HK-2 (cell line): Measurements from ENCODE around the gene DPY19L3.
"Not testable (repeated sequence)": the region's sequence is repeated elsewhere in the genome, so short reads cannot be mapped to it uniquely, and the experiment has no call there.

Source experiments
- DNase-seq: peaks from one replicate; pipeline ENCODE4 v3.0.0-alpha.2; 2018; ENCODE audit not compliant: unreplicated experiment

The DPY19L3 gene, protein sequence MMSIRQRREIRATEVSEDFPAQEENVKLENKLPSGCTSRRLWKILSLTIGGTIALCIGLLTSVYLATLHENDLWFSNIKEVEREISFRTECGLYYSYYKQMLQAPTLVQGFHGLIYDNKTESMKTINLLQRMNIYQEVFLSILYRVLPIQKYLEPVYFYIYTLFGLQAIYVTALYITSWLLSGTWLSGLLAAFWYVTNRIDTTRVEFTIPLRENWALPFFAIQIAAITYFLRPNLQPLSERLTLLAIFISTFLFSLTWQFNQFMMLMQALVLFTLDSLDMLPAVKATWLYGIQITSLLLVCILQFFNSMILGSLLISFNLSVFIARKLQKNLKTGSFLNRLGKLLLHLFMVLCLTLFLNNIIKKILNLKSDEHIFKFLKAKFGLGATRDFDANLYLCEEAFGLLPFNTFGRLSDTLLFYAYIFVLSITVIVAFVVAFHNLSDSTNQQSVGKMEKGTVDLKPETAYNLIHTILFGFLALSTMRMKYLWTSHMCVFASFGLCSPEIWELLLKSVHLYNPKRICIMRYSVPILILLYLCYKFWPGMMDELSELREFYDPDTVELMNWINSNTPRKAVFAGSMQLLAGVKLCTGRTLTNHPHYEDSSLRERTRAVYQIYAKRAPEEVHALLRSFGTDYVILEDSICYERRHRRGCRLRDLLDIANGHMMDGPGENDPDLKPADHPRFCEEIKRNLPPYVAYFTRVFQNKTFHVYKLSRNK

GRCh38 chr19:32405431-32406160 lies at the start of gene DPY19L3:
DPY19L3 (plus strand) TSS chr19:32405770; CDS start chr19:32408254, 2,484 bp downstream.
- peak; percentile 95 for DNase-seq

DNA sequence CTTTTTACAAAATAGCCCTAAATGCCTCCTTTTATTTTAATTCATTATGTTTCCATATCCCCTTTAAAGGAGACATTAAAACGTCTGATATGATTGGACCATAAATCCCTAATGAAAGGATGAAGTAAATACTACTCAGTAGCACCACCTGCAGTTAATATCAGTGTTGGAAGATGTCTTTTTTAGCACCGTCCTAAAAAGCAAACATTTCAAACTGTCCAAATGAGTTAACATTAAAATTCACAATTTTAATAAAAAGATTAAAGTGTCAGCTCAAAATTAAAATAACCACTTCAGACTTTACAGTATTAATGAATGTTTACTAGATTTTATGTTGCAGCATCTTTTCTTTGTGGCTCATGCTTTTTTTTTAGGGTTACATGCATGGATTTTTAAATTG lies 47.9 kb upstream of the DPY19L3 start:
- DNase-seq, result no peak

DNA sequence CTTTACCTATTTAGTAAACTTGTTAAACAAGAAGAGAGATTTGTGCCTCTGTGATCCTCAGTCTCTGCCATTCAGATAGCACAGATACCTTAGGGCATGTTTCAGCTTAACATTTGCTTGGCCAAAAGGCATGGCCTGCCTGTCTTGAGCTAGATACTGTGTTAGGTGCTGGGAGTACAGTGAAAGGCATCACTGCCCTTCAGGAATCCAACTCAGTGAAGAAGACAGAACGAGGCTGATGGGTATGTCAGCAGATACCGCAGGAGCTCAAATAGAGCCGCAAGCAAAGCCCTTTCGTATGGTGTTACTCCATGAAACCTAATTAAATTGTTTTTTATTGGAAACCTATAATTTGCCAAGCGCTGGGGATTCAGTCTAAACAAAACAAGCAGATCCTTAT lies 47.2 kb upstream of the DPY19L3 start:
- no peak for DNase-seq

DNA sequence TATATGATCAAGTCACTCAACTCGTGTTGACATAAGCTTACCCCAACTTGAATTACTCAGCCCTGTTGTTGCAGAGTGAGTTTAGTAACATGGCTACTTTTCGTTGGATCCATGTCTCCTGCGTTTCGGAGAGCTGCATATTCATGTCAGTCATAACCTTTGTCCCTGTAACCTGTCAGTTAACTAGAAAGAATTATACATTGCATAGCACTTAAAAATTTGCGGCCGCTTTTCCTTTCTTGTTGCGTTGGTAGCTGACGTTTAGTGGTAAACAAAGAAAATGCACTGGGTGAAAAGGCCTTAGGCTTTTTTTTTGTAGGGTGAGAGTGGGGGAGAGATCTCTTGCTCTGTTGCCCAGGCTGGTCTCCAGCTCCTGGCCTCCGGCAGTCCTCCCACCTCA lies 46.0 kb upstream of the DPY19L3 start:
- no peak for DNase-seq

DNA sequence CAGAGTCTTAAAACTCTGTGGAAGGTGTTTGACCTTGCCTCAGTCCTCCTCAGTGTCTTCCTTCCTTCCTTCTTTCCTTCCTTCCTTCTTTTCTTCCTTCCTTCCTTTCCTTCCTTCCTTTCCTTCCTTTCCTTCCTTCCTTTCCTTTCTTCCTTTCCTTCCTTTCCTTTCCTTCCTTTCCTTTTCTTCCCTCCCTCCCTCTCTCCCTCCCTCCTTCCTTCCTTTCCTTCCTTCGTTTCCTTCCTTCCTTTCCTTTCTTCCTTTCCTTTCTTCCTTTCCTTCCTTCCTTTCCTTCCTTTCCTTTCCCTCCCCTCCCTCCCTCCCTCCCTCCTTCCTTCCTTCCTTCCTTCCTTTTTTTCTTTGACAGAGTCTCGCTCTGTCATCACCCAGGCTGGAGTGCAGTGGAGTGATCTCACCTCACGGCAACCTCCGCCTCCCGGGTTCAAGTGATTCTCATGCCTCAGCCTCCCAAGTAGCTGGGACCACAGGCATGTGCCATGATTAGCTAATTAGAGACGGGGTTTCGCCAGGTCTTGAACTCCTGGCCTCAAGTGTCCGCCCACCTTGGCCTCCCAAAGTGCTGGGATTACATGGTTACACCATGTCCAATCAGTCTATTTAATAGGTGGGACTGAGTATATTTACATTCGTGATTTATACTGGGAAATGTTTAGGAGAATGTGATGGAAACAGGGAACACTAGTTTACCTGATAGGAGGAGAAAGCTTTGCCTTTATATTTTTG lies 43.8 kb upstream of the DPY19L3 start:
- DNase-seq, result no peak

DNA sequence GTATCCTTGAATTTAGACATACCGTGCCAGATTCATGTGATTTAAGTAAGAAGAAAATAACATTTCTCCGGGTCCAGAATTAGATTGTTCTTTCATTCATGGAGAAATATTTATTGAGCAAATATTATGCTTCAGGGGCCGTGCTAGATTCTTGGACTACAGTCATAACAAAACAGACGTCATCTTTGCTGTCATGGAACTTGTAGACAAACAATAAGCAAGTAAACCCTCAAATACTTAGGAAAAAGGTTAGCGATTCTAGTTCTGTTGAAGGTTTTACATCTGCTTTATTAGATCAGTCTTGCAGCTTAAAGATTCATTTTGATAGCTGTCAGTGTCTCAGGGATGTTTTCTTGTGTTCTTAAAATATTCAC lies 43.3 kb upstream of the DPY19L3 start:
- no peak for DNase-seq

DNA sequence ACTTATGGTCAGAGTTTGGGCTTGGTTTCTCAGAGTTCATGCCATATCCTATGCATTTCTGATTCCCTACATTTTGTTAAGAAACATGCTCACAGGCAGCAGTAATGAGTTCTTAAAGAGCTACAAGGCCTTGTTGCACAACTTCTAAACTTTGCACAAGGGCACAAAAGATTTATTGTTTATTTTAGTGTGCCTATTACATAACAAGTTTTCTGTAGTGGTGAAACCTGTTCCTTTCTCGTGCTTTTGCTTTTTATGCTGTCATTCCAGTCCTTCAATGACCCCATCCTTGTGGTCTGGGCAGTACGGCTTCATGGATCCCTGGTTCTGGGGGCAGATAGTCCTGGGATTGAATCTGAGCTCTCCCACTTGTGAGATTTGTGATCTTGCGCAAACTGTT lies 42.4 kb upstream of the DPY19L3 start:
- DNase-seq, result no peak

- DNase-seq, result no peak
Observed at GRCh38 chr19:32363632-32364031, 41.9 kb upstream of the DPY19L3 start.

DNA sequence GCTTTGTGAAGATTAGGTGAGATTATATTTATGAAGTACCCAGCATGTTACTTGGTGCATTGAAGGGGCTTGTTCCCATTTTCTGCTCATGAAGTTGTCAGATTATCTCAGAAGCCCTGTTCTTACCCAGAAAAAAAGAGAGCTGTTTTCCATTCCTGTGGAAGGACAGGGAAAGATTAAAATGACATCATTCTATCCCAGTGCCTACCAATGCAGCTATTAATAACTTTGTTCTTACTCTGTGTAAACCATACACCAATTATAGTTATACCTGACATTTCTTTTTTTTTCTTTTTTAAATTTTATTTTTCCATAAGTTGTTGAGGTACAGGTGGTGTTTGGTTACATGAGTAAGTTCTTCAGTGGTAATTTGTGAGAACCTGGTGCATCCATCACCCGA lies 41.5 kb upstream of the DPY19L3 start:
- no peak for DNase-seq

DNA sequence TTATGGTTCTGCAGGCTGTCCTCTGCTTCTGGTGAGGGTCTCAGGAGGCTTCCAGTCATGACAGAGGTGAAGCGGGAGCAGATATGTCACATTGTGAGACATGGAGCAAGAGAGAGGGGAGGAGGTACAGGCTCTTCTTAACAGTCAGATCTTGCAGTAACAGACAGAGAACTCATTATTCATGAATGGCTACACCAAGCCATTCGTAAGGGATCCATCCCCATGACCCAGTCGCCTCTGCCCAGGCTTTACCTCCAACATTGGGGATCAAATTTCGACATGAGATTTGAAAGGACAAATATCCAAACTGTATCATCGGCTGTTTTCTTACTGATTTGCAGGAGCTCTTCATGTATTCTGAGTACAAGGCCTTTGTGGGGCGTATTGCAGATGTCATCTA lies 38.5 kb upstream of the DPY19L3 start:
- DNase-seq, result no peak

GRCh38 chr19:32367948-32368536 lies 37.5 kb upstream of the DPY19L3 start:
- DNase-seq, result no peak

DNA sequence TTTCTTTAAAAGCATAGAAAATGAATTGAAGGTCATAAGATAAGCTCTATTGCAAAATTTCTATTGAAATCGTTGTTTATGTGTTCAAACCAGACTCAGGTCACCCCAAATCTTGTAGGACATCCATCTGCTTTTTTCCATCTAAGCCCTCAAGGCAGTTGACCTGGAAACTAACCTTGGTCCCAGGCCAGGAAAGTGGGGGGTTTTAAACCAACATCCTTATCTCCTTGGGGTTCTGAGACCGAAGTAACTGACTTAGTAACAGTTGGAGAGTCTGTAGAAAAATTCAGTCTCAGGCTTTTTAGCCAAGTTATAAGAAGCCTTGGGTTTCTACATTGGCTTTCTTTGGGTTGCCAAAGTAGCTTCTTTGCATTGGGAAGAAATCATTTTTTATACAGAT lies 36.8 kb upstream of the DPY19L3 start:
- no peak for DNase-seq

DNA sequence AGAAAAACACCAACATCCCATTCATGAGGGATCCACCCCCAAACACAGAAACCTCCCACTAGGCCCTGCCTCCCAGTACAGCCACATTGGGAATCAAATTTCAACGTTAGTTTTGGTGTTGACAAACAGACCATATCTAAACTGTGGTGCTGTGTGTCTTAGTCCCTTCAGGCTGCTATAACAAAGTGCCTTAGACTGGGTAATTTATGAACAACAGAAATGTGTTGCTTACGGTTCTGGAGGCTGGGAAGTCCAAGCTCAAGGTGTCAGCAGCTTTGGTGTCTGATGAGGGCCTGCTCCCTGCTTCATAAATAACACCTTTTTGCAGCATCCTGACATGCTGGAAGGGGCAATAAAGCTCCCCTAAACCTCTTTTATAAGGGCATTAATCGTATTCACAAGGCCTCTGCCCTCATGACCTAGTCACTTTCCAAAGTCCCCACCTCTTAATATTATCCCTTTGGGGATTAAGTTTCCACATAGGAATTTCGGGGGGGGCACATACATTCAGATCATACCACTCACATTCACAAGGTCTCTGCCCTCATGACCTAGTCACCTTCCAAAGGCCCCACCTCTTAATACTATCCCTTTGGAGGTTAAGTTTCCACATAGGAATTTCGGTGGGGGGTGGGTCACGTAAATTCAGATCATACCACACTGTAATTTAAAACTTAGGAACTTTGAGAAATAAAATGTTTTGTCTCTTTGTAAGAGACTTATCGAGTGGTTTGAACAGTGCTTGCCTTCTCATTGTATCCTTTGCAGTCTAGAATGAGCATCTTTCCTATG lies 32.6 kb upstream of the DPY19L3 start:
- peak; percentile 31 for DNase-seq

GRCh38 chr19:32373585-32374295 lies 31.8 kb upstream of the DPY19L3 start:
- DNase-seq, result peak; percentile 71

DNA sequence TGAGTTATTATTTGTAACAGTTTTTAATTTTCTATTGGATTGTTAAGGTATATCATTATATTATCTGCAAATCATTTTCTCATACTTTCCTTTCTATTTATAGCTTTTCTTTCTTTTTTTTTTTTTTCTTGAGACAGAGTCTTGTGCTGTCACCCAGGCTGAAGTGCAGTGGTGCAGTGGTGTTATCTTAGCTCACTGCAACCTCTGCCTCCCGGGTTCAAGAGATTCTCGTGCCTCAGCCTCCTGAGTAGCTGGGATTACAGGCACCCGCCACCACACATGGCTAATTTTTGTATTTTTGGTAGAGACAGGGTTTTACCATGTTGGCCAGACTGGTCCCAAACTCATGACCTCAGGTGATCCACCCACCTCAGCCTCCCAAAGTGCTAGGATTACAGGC lies 31.2 kb upstream of the DPY19L3 start:
- not testable (repeated sequence) for DNase-seq

DNA sequence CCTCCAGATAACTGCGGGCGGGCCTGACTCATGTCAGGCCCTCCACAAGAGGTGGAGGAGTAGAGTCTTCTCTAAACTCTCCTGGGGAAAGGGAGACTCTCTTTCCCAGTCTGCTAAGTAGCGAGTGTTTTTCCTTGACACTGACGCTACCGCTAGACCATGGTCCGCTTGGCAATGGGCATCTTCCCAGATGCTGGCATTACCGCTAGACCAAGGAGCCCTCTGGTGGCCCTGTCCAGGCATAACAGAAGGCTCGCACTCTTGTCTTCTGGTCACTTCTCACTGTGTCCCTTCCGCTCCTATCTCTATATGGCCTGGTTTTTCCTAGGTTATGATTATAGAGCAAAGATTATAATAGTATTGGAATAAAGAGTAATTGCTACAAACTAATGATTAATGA lies 28.5 kb upstream of the DPY19L3 start:
- not testable (repeated sequence) for DNase-seq

DNA sequence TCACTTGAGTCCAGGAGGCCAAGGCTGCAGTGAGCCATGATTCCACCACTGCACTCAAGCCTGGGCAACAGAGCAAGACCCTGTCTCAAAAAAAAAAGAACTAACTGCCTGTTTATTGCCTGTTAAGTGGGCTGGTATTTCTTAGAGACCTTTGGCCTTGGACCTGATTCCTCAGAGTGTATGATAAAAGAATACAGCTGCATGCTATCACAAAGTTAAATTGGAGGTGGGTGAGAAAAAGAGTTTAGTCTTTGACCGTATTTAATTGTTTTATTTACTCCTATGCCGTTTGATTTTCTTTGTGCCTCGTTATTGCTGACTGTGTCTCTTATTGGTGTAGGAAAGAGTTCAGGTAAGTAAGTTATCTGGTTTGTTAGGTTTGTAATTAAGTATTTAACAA lies 25.3 kb upstream of the DPY19L3 start:
- no peak for DNase-seq

DNA sequence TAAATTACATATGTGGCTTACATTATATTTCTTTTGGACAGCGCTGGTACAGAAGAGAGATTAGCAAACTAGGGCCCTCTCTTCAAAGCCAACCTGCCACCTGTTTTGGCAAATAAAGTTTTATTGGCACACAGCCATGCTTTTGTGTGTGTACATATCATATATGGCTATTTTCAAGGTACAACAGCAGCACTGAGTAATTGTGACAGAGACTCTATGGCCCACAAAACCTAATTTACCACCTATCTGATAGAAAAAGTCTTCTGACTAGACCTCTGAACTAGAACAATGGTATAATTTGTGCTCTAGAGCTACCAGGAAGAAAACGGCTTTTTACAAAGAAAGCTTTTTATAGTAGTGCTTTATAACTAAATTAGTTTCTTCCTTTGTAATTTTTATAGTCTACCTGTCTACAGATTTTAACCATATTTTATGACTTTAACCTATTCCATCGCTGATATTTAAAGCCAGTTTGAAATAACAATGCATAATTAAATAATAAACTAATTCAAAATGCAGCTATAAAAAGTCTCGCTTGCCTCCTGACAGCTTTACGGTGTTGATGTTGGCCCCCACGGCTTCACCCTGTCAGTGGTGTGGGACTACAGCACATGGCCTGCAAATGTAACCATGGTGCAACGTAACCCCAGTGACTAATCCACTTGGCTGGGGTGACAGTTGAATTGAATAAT lies 17.7 kb upstream of the DPY19L3 start:
- no peak for DNase-seq

DNA sequence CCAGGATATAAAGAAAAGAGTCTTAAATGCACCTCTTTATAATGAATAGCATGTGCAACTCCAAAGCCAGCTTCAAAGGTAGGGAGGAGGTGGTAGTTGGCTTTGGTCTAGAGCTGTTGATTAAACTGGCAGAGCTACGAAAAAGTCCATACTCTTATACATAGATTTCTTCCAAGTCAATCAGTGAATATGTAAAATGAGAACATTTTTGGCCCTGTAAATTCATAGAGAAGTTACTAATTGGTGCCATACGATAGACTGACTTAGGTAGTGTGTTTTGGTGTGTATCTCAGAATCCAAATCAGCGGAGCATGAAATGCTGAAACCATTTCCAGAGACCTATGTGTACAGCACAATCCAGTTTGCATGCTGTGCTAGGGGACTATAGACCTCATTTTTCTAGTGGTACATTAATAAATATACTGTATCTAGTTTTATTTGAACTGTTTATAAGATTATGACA lies 17.1 kb upstream of the DPY19L3 start:
- DNase-seq, result no peak
